Chondrocyte (in vitro differentiated cells): ENCODE data around the gene FAM20C. TPM values are rescaled to one million over a fixed set of nuclear protein-coding genes. Genes with fewer than 3 reads are reported as not detected.

ENCODE experiments used
- DNase-seq: peaks from one replicate; pipeline ENCODE4 v3.0.0; 2021; ENCODE audit warnings: mixed read lengths, low spot score
- H3K27ac Mint-ChIP-seq: one replicate; pipeline ENCODE4 v1.8.0; 2021; ENCODE audit warnings: mild to moderate bottlenecking, moderate library complexity, mixed read lengths; ENCODE audit not compliant: unreplicated experiment
- H3K27me3 Mint-ChIP-seq: 2 replicates; pipeline ENCODE4 v1.8.0; 2021; ENCODE audit warnings: low read depth, mixed read lengths
- H3K36me3 Mint-ChIP-seq: 2 replicates; pipeline ENCODE4 v1.8.0; 2021; ENCODE audit warnings: low read depth, mixed read lengths
- H3K4me1 Mint-ChIP-seq: 2 replicates; pipeline ENCODE4 v1.8.0; 2021; ENCODE audit warnings: low read depth, mild to moderate bottlenecking, mixed read lengths
- H3K4me3 Mint-ChIP-seq: one replicate; pipeline ENCODE4 v1.8.0; 2021; ENCODE audit warnings: mild to moderate bottlenecking, moderate library complexity, mixed read lengths; ENCODE audit not compliant: unreplicated experiment
- H3K9me3 Mint-ChIP-seq: 2 replicates; pipeline ENCODE4 v1.8.0; 2021; ENCODE audit warnings: low read depth, mixed read lengths
- total RNA-seq: library from RNA; stranded (reverse); gene quantifications from 3 replicates; pipeline ENCODE4 v1.2.1, GENCODE V29; 2021
- TF ChIP-seq, protein P1 (sequence below): fragments of 200-600 bp; sonication (generic); IDR thresholded peaks from 2 replicates; pipeline ENCODE4 v1.5.0; 2021; ENCODE audit warnings: antibody characterized with exemption, mild to moderate bottlenecking, moderate library complexity

Gene FAM20C
- total RNA-seq, 1 donor from 2014 or later = 34.4 TPM

DNA sequence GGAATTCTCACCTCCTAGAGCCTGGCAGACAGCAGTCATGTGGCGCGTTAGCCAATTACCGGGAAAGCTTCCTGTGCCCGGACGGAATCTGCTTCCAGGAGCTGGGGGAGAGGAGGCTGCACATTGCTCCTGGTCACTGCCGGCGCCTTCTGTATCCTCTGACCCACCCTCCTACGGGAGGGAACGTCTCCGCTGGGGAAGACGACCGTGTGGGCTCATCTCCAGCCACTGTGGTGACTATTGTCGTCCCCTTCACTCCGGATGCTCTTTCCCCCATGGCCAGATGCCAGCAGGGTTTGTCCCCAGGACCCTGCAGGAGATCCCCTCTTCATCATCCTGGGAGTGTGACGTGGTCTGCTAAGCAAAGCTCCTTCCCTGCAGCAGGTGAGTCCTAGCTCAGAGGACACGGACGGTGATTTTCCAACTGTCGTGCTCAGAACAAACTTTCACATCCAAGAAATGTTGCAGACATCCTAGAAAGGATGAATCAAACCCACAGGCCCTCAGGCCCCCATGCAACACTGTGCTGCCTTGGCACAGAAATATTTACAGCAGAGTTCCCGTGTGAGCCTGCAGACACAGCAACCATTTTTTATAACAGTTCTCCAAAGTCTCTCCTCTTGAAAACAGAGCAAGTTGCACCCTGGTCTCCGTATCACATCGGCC lies 29.6 kb upstream of the FAM20C start:
- Mint-ChIP-seq H3K9me3 (no peaks in the 10 kb centered on the region), H3K4me1 (peaks cover 4% of the 10 kb centered on the region), H3K36me3 (no peaks in the 10 kb centered on the region), H3K27me3 (peaks cover 11% of the 10 kb centered on the region), H3K4me3 (no peak overlapping the region), H3K27ac (no peak overlapping the region)
- DNase-seq = no peak
- TF ChIP-seq, protein P1, sequence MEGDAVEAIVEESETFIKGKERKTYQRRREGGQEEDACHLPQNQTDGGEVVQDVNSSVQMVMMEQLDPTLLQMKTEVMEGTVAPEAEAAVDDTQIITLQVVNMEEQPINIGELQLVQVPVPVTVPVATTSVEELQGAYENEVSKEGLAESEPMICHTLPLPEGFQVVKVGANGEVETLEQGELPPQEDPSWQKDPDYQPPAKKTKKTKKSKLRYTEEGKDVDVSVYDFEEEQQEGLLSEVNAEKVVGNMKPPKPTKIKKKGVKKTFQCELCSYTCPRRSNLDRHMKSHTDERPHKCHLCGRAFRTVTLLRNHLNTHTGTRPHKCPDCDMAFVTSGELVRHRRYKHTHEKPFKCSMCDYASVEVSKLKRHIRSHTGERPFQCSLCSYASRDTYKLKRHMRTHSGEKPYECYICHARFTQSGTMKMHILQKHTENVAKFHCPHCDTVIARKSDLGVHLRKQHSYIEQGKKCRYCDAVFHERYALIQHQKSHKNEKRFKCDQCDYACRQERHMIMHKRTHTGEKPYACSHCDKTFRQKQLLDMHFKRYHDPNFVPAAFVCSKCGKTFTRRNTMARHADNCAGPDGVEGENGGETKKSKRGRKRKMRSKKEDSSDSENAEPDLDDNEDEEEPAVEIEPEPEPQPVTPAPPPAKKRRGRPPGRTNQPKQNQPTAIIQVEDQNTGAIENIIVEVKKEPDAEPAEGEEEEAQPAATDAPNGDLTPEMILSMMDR = no peak

- Mint-ChIP-seq H3K27me3 (peaks cover 11% of the 10 kb centered on the region), H3K36me3 (no peaks in the 10 kb centered on the region), H3K4me3 (no peak overlapping the region), H3K9me3 (no peaks in the 10 kb centered on the region), H3K27ac (no peak overlapping the region), H3K4me1 (peaks cover 4% of the 10 kb centered on the region)
- no peak for DNase-seq
- TF ChIP-seq, protein P1 = no peak
Observed at GRCh38 chr7:163298-163695, 29.1 kb upstream of the FAM20C start.

DNA sequence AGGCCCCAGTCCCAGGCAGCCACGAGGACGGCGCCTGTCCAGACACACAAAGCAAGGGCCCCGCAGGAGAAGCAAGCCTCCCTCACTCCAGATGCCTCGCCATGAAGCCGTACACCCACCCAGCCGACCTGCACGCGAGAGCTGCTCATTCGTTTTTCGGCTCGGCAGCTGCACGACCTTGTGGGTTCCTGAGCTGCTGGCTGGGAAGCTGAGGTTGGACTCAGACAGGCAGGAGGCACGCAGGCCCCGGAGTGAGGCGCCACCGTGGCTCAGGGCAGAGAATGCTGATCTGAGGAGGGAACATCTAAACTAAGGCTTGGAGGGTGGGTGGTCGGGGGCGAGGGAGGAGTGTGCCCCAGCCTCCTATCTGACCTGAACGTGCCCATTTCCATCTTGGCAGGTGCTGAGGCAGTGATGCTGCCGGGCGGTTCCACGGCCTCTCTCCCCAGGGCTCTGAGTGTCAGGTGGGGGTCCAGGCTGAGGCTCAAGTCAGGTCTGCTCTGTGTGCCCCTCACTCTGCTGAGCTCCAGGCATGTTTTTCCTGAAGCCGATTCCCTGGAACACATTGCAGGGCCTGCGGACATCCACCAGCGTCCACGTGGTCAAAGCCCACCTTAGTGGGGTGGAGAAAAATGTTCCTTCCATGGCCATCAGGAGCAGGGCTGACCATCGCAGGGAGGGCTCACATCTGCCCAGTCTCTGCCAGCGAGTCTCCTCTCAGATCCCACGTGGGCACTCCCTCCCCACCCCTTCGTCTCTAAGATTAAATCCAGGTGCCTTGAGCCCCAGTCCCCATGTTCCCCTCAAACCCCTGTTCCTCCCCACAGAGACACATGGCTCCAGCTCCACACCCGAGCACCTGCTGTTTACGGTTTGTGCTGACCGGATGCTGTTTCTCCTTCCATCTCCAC lies 28.1 kb upstream of the FAM20C start:
- Mint-ChIP-seq H3K4me1 (peaks cover 4% of the 10 kb centered on the region), H3K4me3 (no peak overlapping the region), H3K36me3 (no peaks in the 10 kb centered on the region), H3K27me3 (peaks cover 11% of the 10 kb centered on the region), H3K27ac (no peak overlapping the region), H3K9me3 (no peaks in the 10 kb centered on the region)
- peak; percentile 87 for DNase-seq
- TF ChIP-seq, protein P1 = no peak

- DNase-seq = no peak
- no peaks in the 10 kb centered on the region for H3K36me3 Mint-ChIP-seq
Observed at GRCh38 chr7:164882-165660, 27.3 kb upstream of the FAM20C start.

More at GRCh38 chr7:164882-165660, 27.3 kb upstream of the FAM20C start:
- TF ChIP-seq, protein P1 = no peak
- Mint-ChIP-seq H3K9me3 (no peaks in the 10 kb centered on the region), H3K27ac (no peak overlapping the region), H3K27me3 (peaks cover 13% of the 10 kb centered on the region), H3K4me3 (no peak overlapping the region), H3K4me1 (peaks cover 4% of the 10 kb centered on the region)
